K562 (cell line): ENCODE results near the gene COG6. TPM values are rescaled to one million over a fixed set of nuclear protein-coding genes. Genes with fewer than 3 reads are reported as not detected.

Source experiments
- ATAC-seq: fragments of 200-7000 bp; cut with Tn5 transposase; 3 replicates; pipeline ENCODE4 v1.9.1; 2020; ENCODE audit warnings: moderate library complexity
- BruUV-seq: library from RNA; stranded (reverse); fragments of 400-500 nt; replicated peaks from 2 replicates; lab custom pipeline; 2021; lab: Mats Ljungman, UMichigan
- CTCF ChIA-PET: fragments of 300-600 bp; formaldehyde crosslinking; extraction: SDS; loops from one replicate; lab custom pipeline; 2021; ENCODE audit warnings: low intra/inter-chr PET ratio; lab: Yijun Ruan, JAX
- POLR2A ChIA-PET: fragments of 300-600, 350-650 bp; sonication (Branson Sonifier 250); formaldehyde crosslinking; extraction: SDS; loops from one replicate; lab custom pipeline; 2021; ENCODE audit warnings: antibody characterized with exemption, inconsistent platforms; lab: Yijun Ruan, JAX
- DNase-seq, 4 experiments: peaks; one replicate each; pipeline versions ENCODE4 v3.0.0 to v3.0.0-alpha.2; 2011 to 2018; ENCODE audit warnings: low spot score in 3 of 4, mixed read lengths in 3 of 4; ENCODE audit errors: extremely low read depth in 1 of 4
- FAIRE-seq: peaks from 2 replicates; lab custom pipeline; 2011; peaks lifted over from hg19 to GRCh38; lab: Jason Lieb, UNC
- H2AFZ ChIP-seq: 2 replicates; pipeline ENCODE4 v1.6.0; 2011; ENCODE audit warnings: low read depth, low read length, control low read depth, inconsistent platforms
- H3K27ac ChIP-seq: fragments of 200-600 bp; 3 replicates; pipeline ENCODE4 v1.8.0; 2011; ENCODE audit warnings: low read depth, mild to moderate bottlenecking, control low read depth, inconsistent platforms, low read length, moderate library complexity, mixed read lengths; ENCODE audit errors: extremely low read depth
- H3K27me3 ChIP-seq, 2 experiments: fragments of 300-600 bp in 1 of 2; 2 replicates in 1 of 2; 3 replicates in 1 of 2; pipeline versions ENCODE4 v1.6.0 to v1.8.0; 2011; ENCODE audit warnings: inconsistent platforms in 2 of 2, low read length in 2 of 2, mild to moderate bottlenecking in 1 of 2, mixed read lengths in 1 of 2, moderate library complexity in 1 of 2; ENCODE audit not compliant: control insufficient read depth in 2 of 2, insufficient read depth in 2 of 2
- H3K36me3 ChIP-seq: fragments of 300-600 bp; 3 replicates; pipeline ENCODE4 v1.8.0; 2011; ENCODE audit warnings: mild to moderate bottlenecking, low read length, inconsistent platforms; ENCODE audit not compliant: control insufficient read depth, insufficient read depth
- H3K4me1 ChIP-seq, 2 experiments: fragments of 200-600 bp in 1 of 2; replicated peaks in 1 of 2; 2 replicates in 1 of 2; 3 replicates in 1 of 2; pipeline versions ENCODE4 v1.5.1 to v1.8.0; 2011; ENCODE audit warnings: inconsistent platforms in 2 of 2, low read length in 2 of 2, mild to moderate bottlenecking in 1 of 2, mixed read lengths in 1 of 2, moderate library complexity in 1 of 2; ENCODE audit not compliant: control insufficient read depth in 2 of 2, insufficient read depth in 2 of 2
- H3K4me2 ChIP-seq: 2 replicates; pipeline ENCODE4 v1.6.1; 2011; ENCODE audit warnings: low read length, control low read depth, inconsistent platforms, mixed read lengths; ENCODE audit not compliant: insufficient read depth
- H3K4me3 ChIP-seq: fragments of 200-600 bp; sonication (generic), shearing (Covaris generic); 2 replicates; pipeline ENCODE4 v1.5.1; 2016; ENCODE audit warnings: control low read depth, inconsistent platforms
- H3K79me2 ChIP-seq: fragments of 200-600 bp; 3 replicates; pipeline ENCODE4 v1.8.0; 2011; ENCODE audit warnings: low read length, inconsistent platforms; ENCODE audit not compliant: control insufficient read depth, insufficient read depth
- H3K9ac ChIP-seq, 2 experiments: 2 replicates each; pipeline versions ENCODE4 v1.6.0 to v1.6.1; 2011; ENCODE audit warnings: low read depth in 2 of 2, low read length in 2 of 2, control low read depth in 1 of 2, inconsistent platforms in 1 of 2, mild to moderate bottlenecking in 1 of 2, mixed read lengths in 1 of 2; ENCODE audit not compliant: insufficient read depth in 1 of 2
- H3K9me1 ChIP-seq: one replicate; pipeline ENCODE4 v1.6.0; 2011; ENCODE audit warnings: inconsistent platforms, mild to moderate bottlenecking, low read length, moderate library complexity; ENCODE audit not compliant: control insufficient read depth, insufficient read depth
- H3K9me3 ChIP-seq: replicated peaks from 2 replicates; pipeline ENCODE4 v1.5.1; 2011; ENCODE audit warnings: low read depth, low read length, inconsistent platforms; ENCODE audit not compliant: control insufficient read depth, insufficient read depth
- H4K20me1 ChIP-seq: replicated peaks from 2 replicates; pipeline ENCODE4 v1.6.1; 2011; ENCODE audit warnings: low read length, inconsistent platforms, mixed read lengths; ENCODE audit not compliant: control insufficient read depth, insufficient read depth
- COPS2 ChIP-seq: fragments of 450-650 bp; conservative IDR thresholded peaks from 2 replicates; pipeline ENCODE4 v1.6.1; 2016; ENCODE audit warnings: mild to moderate bottlenecking, moderate library complexity
- HMG20B ChIP-seq: fragments of 250-450 bp; sonication (Bioruptor Pico); IDR thresholded peaks from 2 replicates; pipeline ENCODE4 v1.5.0; 2021; ENCODE audit warnings: mild to moderate bottlenecking
- IFI16 ChIP-seq: fragments of 250-450 bp; sonication (Bioruptor Pico); IDR thresholded peaks from 2 replicates; pipeline ENCODE4 v2.1.2; 2022; ENCODE audit warnings: mild to moderate bottlenecking, inconsistent platforms
- KAT8 ChIP-seq: fragments of 450-650 bp; IDR thresholded peaks from 2 replicates; pipeline ENCODE4 v1.6.1; 2016; ENCODE audit warnings: low read depth, mild to moderate bottlenecking
- KDM5B ChIP-seq: fragments of 200-600 bp; sonication (generic); IDR thresholded peaks from 2 replicates; pipeline ENCODE4 v1.6.1; 2012; ENCODE audit warnings: low read depth, mild to moderate bottlenecking, moderate library complexity, low read length, control low read depth, inconsistent platforms; ENCODE audit not compliant: insufficient replicate concordance
- MEF2A ChIP-seq: IDR thresholded peaks from 2 replicates; pipeline ENCODE4 v1.6.1; 2011; ENCODE audit warnings: low read depth, mild to moderate bottlenecking, low read length, moderate library complexity; ENCODE audit not compliant: control insufficient read depth
- MIER1 ChIP-seq: fragments of 450-650 bp; IDR thresholded peaks from 2 replicates; pipeline ENCODE4 v1.6.1; 2016; ENCODE audit warnings: antibody characterized with exemption, mild to moderate bottlenecking, low read depth
- MYBL2 ChIP-seq, 2 experiments: fragments of 450-650 bp in 1 of 2; sonication (generic) in 1 of 2; formaldehyde crosslinking in 1 of 2; IDR thresholded peaks; 2 replicates each; pipeline versions ENCODE4 v1.6.1 to v1.8.1; 2017 to 2022; ENCODE audit warnings: borderline replicate concordance in 1 of 2, inconsistent platforms in 1 of 2, low read depth in 1 of 2, mild to moderate bottlenecking in 1 of 2, missing genetic modification reagents in 1 of 2, moderate library complexity in 1 of 2
- NKRF ChIP-seq: fragments of 450-650 bp; IDR thresholded peaks from 2 replicates; pipeline ENCODE4 v1.6.1; 2016; ENCODE audit warnings: borderline replicate concordance
- PTTG1 ChIP-seq: fragments of 450-650 bp; IDR thresholded peaks from 2 replicates; pipeline ENCODE4 v1.6.1; 2016; ENCODE audit warnings: low read depth, mild to moderate bottlenecking, missing genetic modification characterization, missing compliant biosample characterization
- STAG1 ChIP-seq: sonication (generic); formaldehyde crosslinking; IDR thresholded peaks from 2 replicates; pipeline ENCODE4 v1.5.0; 2020; ENCODE audit warnings: missing genetic modification reagents, borderline replicate concordance
- TCF7L2 ChIP-seq: fragments of 150-350 bp; IDR thresholded peaks from 2 replicates; pipeline ENCODE4 v1.6.1; 2016; ENCODE audit warnings: low read depth, mild to moderate bottlenecking, low read length, moderate library complexity
- TGIF2 ChIP-seq: sonication (generic); formaldehyde crosslinking; IDR thresholded peaks from 2 replicates; pipeline ENCODE4 v1.8.1; 2022; ENCODE audit warnings: mild to moderate bottlenecking, missing genetic modification reagents, moderate library complexity
- ZNF253 ChIP-seq: fragments of 250-450 bp; sonication (Bioruptor Pico); conservative IDR thresholded peaks from 2 replicates; pipeline ENCODE4 v1.6.1; 2021; ENCODE audit warnings: mild to moderate bottlenecking
- ZNF41 ChIP-seq: fragments of 250-450 bp; sonication (Bioruptor Pico); conservative IDR thresholded peaks from 2 replicates; pipeline ENCODE4 v1.4.0; 2020; ENCODE audit warnings: mild to moderate bottlenecking
- ZNF436 ChIP-seq: fragments of 250-450, 450-650 bp; sonication (Bioruptor Pico); formaldehyde crosslinking; IDR thresholded peaks from 2 replicates; pipeline ENCODE4 v1.7.0; 2020; ENCODE audit warnings: mild to moderate bottlenecking
- ZNF511 ChIP-seq: sonication (generic); formaldehyde crosslinking; IDR thresholded peaks from 2 replicates; pipeline ENCODE4 v1.8.0; 2022; ENCODE audit warnings: mild to moderate bottlenecking, missing genetic modification reagents
- ZSCAN32 ChIP-seq: fragments of 450-650 bp; formaldehyde crosslinking; IDR thresholded peaks from 2 replicates; pipeline ENCODE4 v1.4.0; 2020; ENCODE audit warnings: mild to moderate bottlenecking, moderate library complexity
- WGBS: fragments of 100-300 bp; shearing (Covaris generic); methylation state at CpG from one replicate; pipeline ENCODE4 v1.1.6; 2016; ENCODE audit warnings: low coverage, mixed read lengths; ENCODE audit not compliant: insufficient coverage; ENCODE audit errors: missing lambda C conversion rate; 5-methylcytosine and 5-hydroxymethylcytosine counted together
- in situ Hi-C: fragments of 300-500 bp; cut with MboI; formaldehyde crosslinking; loops from 4 replicates; pipeline ENCODE4 v1.15.0; 2018; ENCODE audit warnings: inconsistent platforms, mixed read lengths
- intact Hi-C: fragments of 100-400 bp; cut with micrococcal nuclease; formaldehyde crosslinking; loops from 2 replicates; pipeline ENCODE4 v1.14.2; 2022
- polyA plus RNA-seq, 8 experiments: library from polyadenylated mRNA; depleted of rRNA in 4 of 8; stranded (reverse) in 5 of 8; unstranded in 3 of 8; fragments of >200 nt; fragmentation: Nextera tagmentation in 2 of 8; fragmentation: Illumina TruSeq in 1 of 8; extraction: Ambion mirVana in 2 of 8; extraction: Trizol in 1 of 8; gene quantifications; 2 replicates each; pipeline versions ENCODE4 v1.2.1 to v1.2.3, GENCODE V29; 2011 to 2014; ENCODE audit warnings: inconsistent platforms in 1 of 8, missing spikeins in 1 of 8
- total RNA-seq, 7 experiments: library from RNA; depleted of rRNA in 6 of 7; stranded (reverse); fragments of >200 nt in 6 of 7; fragmentation: Illumina TruSeq in 2 of 7; extraction: Trizol in 2 of 7; gene quantifications; 2 replicates each; pipeline versions ENCODE4 v1.2.1 to v1.2.3, GENCODE V29; 2011 to 2021; ENCODE audit warnings: low replicate concordance in 1 of 7

Gene COG6
- total and polyA plus RNA-seq, 9 of the 15 experiments (the other 6 are each of a cell fraction or from before 2014, with no cell fraction given), result 2.6 to 20.9 (median 9.6) TPM

- no peaks in the 10 kb centered on the region for H3K4me1 ChIP-seq
- no peaks in the 10 kb centered on the region for H3K9me3 ChIP-seq
- no peaks in the 10 kb centered on the region for H3K27me3 ChIP-seq
- H3K4me2 ChIP-seq, result no peak overlapping the region
- intact Hi-C loops (no loop called here), in situ Hi-C loops (no loop called here)
- DNase-seq (no peak), ATAC-seq (no peak), FAIRE-seq (no peak)
- no TSS peak for BruUV-seq
- H3K4me3 ChIP-seq, result no peak overlapping the region
- H2AFZ ChIP-seq, result no peak overlapping the region
- WGBS, result 46% methylated on average over 4 of the region's 4 CpGs
- H3K79me2 ChIP-seq, result no peaks in the 10 kb centered on the region
- H3K27ac ChIP-seq, result no peak overlapping the region
- peaks cover under 1% of the 10 kb centered on the region; the same call in 1 of the 3 replicates for H3K36me3 ChIP-seq
- no peak overlapping the region for H3K9ac ChIP-seq
- TF ChIP-seq HMG20B, result no peak
- no peak for TF ChIP-seq IFI16 (CRISPR knock-in tag)
- no peak for TF ChIP-seq TGIF2 (CRISPR knock-in tag)
- TF ChIP-seq ZNF253 (CRISPR knock-in tag), result no peak
- no peak for TF ChIP-seq STAG1 (CRISPR knock-in tag)
- TF ChIP-seq ZNF41 (CRISPR knock-in tag), result no peak
- no peak for TF ChIP-seq MYBL2 (IDR thresholded peaks at IDR 0.05; ENCODE audit: low read depth)
- no peak for TF ChIP-seq MYBL2 (CRISPR knock-in tag; IDR thresholded peaks at IDR 0.05; ENCODE audit: borderline replicate concordance)
- TF ChIP-seq ZNF511 (CRISPR knock-in tag), result no peak
- TF ChIP-seq MEF2A, result no peak
- TF ChIP-seq KDM5B, result no peak
- no peak for TF ChIP-seq COPS2
- no peak for TF ChIP-seq TCF7L2
- TF ChIP-seq NKRF, result no peak
- TF ChIP-seq ZNF436 (CRISPR knock-in tag), result no peak
- no peak for TF ChIP-seq KAT8
- TF ChIP-seq PTTG1 (tag), result no peak
- no peak for TF ChIP-seq MIER1
- no peak for TF ChIP-seq ZSCAN32
- ChIA-PET POLR2A (no interaction called here), CTCF (no interaction called here)
- H3K9me1 ChIP-seq, result no peaks in the 10 kb centered on the region
- no peaks in the 10 kb centered on the region for H4K20me1 ChIP-seq
Observed at GRCh38 chr13:39692660-39693438, 37.4 kb downstream of the COG6 start.
